Pancreas (tissue), 10 donors: ENCODE results near the gene MAP3K21. TPM values are rescaled to one million over a fixed set of nuclear protein-coding genes. Genes with fewer than 3 reads are reported as not detected.

ENCODE experiments used
- ATAC-seq, 4 donors: fragments of 200-7000 bp; cut with Tn5 transposase; one replicate each; pipeline versions ENCODE4 v1.8.0 to v1.9.1; 2020; ENCODE audit warnings: mild to moderate bottlenecking in 4 of 4, moderate library complexity in 4 of 4
- DNase-seq, 6 donors: peaks; one replicate each; pipeline ENCODE4 v3.0.0-alpha.2; 2020
- FAIRE-seq: peaks from 2 replicates; lab custom pipeline; 2012; peaks lifted over from hg19 to GRCh38; lab: Jason Lieb, UNC
- H3K27ac ChIP-seq, 4 donors: fragments of 200-600 bp; sonication (generic); 1 replicate in 3 of 4; 2 replicates in 1 of 4; pipeline versions ENCODE4 v1.5.0 to v1.8.0; 2020
- H3K27me3 ChIP-seq, 4 donors: fragments of 200-600 bp; one replicate each; pipeline ENCODE4 v1.8.0; 2021
- H3K36me3 ChIP-seq, 3 donors: fragments of 200-600 bp; sonication (generic) in 1 of 3; one replicate each; pipeline versions ENCODE4 v1.5.0 to v1.8.0; 2020 to 2021
- H3K4me1 ChIP-seq, 3 donors: fragments of 200-600 bp; one replicate each; pipeline ENCODE4 v1.8.0; 2021
- H3K4me3 ChIP-seq, 4 donors: fragments of 200-600 bp; sonication (generic) in 2 of 4; one replicate each; pipeline versions ENCODE4 v1.5.0 to v1.8.0; 2020 to 2021
- H3K9me3 ChIP-seq, 4 donors: fragments of 200-600 bp; one replicate each; pipeline ENCODE4 v1.8.0; 2021
- WGBS, 2 donors: extraction: QIAGEN DNeasy Blood & Tissue Kit; methylation state at CpG; one replicate each; pipeline ENCODE4 v1.1.7; 2013; 5-methylcytosine and 5-hydroxymethylcytosine counted together
- intact Hi-C, 3 donors: fragments of 100-400 bp; cut with DNase I; formaldehyde crosslinking; loops; one replicate each; pipeline versions ENCODE4 v1.11.1 to v1.14.2; 2022
- polyA plus RNA-seq, 2 donors: library from polyadenylated mRNA; stranded (reverse); fragments of 200-250 nt; gene quantifications; one replicate each; pipeline ENCODE4 v1.2.3, GENCODE V29; 2013
- total RNA-seq, 6 donors: library from RNA; stranded (reverse); fragmentation: NEBNext Ultra II Directional in 4 of 6; extraction: Animal tissue kit (Norgen Biotek cat#: 25700) in 4 of 6; gene quantifications; one replicate each; pipeline versions ENCODE4 v1.2.1 to v1.2.4, GENCODE V29; 2021 to 2023
- TF ChIP-seq, protein P1 (sequence below), 4 donors: fragments of 200-600 bp; sonication (generic) in 3 of 4; IDR thresholded peaks; one replicate each; pipeline versions ENCODE4 v1.5.0 to v1.8.0; 2021; ENCODE audit warnings: antibody characterized with exemption in 4 of 4
- donor health status: healthy with polysubstance abuse.
- donor health status: DM: no; HTN: no; CAD: no; lungs with moderate emphysema.
- donor health status: DM: no; HTN: no; CAD: no.
- donor health status: control.
- donor health status: control.
- donor health status: Bipolar disorder and iron deficiency.
- donor health status: DM: yes; HTN: yes; CAD: no.
- donor health status: DM: no; HTN: no; CAD: no.
- donor health status: DM: no; HTN: no; CAD: no.
- donor health status: DM: yes; HTN: yes; CAD: no.

MAP3K21 gene
- total and polyA plus RNA-seq, 8 donors, result 9.7 to 22.0 (median 15.3) TPM

DNA sequence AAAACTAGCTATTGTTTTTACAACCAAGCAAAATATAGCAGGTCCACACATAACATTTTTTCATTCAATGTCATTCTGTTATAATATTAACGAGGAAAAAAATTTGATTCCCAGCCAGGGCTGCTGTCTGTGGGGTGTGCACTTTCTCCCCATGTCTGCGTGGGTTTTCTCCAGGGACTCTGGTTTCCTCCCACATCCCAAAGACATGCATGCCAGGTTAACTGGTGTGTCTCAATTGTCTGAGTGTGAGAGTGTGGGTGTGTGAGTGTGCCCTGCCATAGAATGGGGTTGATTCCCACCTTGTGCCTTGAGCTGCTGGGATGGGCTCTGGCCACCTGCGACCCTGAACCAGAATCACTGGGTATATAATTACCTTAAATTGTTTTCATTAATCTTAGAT is 60.1 kb downstream of the MAP3K21 start:
- TF ChIP-seq, protein P1, sequence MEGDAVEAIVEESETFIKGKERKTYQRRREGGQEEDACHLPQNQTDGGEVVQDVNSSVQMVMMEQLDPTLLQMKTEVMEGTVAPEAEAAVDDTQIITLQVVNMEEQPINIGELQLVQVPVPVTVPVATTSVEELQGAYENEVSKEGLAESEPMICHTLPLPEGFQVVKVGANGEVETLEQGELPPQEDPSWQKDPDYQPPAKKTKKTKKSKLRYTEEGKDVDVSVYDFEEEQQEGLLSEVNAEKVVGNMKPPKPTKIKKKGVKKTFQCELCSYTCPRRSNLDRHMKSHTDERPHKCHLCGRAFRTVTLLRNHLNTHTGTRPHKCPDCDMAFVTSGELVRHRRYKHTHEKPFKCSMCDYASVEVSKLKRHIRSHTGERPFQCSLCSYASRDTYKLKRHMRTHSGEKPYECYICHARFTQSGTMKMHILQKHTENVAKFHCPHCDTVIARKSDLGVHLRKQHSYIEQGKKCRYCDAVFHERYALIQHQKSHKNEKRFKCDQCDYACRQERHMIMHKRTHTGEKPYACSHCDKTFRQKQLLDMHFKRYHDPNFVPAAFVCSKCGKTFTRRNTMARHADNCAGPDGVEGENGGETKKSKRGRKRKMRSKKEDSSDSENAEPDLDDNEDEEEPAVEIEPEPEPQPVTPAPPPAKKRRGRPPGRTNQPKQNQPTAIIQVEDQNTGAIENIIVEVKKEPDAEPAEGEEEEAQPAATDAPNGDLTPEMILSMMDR (IDR thresholded peaks at IDR 0.05), result no peak
- intact Hi-C loops, result no loop called here
- FAIRE-seq, result no peak
- Histone ChIP-seq H3K36me3 (peaks cover 0 to 23% (median 6%) of the 10 kb centered on the region in 3 donors), H3K9me3 (no peaks in the 10 kb centered on the region), H3K4me3 (no peak overlapping the region), H3K27ac (no peak overlapping the region), H3K4me1 (no peaks in the 10 kb centered on the region), H3K27me3 (no peaks in the 10 kb centered on the region)
- DNase-seq, result no peak
- WGBS, 2 donors, result 18 to 49% methylated on average over 3 of the region's 3 CpGs
- ATAC-seq, result peak in 1 of 4 donors; percentile 17

DNA sequence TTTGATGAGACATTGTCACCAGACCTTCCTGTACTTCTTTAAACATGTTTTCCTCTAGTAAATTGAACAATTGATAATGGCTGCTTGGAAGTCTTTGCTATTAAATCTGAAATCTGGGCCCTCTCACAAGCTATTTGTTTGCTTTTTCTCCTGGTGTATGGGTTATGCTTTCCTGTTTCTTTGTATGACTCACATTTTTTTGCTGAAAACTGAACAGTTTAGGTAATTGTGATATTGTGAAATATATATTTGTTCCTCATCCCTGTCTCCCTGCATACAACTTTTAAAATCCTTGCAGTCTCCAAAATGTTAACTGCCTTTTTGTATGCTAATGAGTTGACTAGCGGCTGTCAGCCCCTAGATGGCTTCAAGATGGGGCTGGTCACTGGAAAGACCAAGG is 61.6 kb downstream of the MAP3K21 start:
- ATAC-seq (no peak), DNase-seq (no peak), FAIRE-seq (no peak)
- Histone ChIP-seq H3K9me3 (no peaks in the 10 kb centered on the region), H3K4me3 (no peak overlapping the region), H3K4me1 (no peaks in the 10 kb centered on the region), H3K27me3 (no peaks in the 10 kb centered on the region), H3K36me3 (peaks cover 0 to 8% (median 0%) of the 10 kb centered on the region in 3 donors), H3K27ac (no peak overlapping the region)
- TF ChIP-seq, protein P1 (IDR thresholded peaks at IDR 0.05), result no peak
- intact Hi-C loops, result no loop called here
- WGBS, 2 donors, result 84 to 86% methylated on average over 1 of the region's 1 CpG

DNA sequence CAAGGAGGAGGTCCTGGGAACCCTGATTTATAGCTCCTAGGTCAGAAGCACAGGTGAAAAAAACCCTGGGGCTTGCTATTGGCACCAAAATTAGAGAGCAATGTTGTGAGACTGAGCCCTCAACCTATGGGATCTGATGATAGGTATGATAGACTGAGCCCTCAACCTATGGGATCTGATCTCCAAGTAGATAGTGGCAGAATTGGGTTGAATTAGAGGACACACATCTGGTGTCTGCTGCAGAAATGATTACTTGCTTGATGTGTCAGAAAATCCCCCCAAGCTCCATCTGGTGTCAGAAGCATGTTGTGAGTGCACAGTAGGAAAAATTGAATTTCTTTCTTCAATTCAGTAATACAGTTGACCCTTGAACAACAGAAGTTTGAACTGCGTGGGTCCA is 62.4 kb downstream of the MAP3K21 start:
- no peaks in the 10 kb centered on the region for H3K9me3 ChIP-seq
- no peak for DNase-seq

DNA sequence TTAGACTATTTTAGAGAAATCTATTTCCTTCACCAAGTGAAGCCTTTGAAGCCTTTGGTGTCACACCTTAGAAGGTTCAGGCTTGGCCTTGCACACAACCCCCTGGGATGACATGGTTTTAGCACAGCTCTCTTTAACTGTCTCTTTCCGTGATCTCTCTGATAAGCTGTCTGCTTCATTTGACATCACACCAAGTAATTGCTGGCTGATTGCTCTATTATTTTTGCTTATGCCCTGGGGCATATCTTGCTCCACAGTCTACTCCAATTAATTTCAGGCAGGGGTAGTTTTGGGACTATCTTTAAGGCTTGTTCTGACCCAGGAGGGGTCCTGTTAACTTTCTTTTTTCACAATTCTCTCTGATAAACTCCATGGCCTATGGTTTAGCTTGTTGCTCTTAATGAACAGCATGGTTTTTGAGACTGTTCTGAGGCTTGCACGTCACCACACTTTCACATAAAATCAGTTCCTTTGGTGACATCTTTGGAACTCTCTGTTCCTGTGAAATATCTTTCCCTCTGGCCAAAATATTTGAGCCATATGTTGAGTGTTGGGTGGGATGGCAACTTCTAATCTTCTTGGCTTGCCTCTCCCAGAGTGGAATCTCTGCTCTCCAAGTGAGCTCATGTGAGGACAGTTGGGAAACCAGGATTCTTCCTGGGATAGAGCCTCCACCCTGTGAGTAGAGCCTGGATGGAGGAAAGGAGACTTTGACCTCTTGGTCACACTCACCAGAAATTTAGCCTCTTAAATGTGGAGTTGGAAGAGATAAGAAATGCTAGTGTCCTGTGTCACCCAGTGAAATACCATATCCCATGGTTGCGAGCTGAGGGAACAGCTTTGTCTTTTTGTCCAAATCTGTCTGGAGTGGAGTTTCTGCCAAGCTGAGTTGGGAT is 63.6 kb downstream of the MAP3K21 start:
- Histone ChIP-seq H3K9me3 (no peaks in the 10 kb centered on the region), H3K4me1 (no peaks in the 10 kb centered on the region), H3K4me3 (no peak overlapping the region), H3K27me3 (no peaks in the 10 kb centered on the region), H3K36me3 (no peaks in the 10 kb centered on the region), H3K27ac (no peak overlapping the region)
- WGBS, 2 donors, result 65 to 71% methylated on average over 3 of the region's 3 CpGs
- DNase-seq (no peak), ATAC-seq (no peak), FAIRE-seq (no peak)
- intact Hi-C loops, result no loop called here
- TF ChIP-seq, protein P1 (IDR thresholded peaks at IDR 0.05), result no peak

More for the DNA sequence above, 62.4 kb downstream of the MAP3K21 start:
- 69 to 81% methylated on average over 1 of the region's 1 CpG for WGBS, 2 donors
- FAIRE-seq, result no peak
- Histone ChIP-seq H3K36me3 (peaks cover 0 to under 1% (median 0%) of the 10 kb centered on the region in 3 donors), H3K27ac (no peak overlapping the region), H3K4me3 (no peak overlapping the region), H3K27me3 (no peaks in the 10 kb centered on the region), H3K4me1 (no peaks in the 10 kb centered on the region)
- TF ChIP-seq, protein P1 (IDR thresholded peaks at IDR 0.05), result no peak
- intact Hi-C loops, result no loop called here
- ATAC-seq, result no peak
